Endothelial cell of umbilical vein (primary cell): Measurements from ENCODE around the gene SESN3. TPM values are rescaled to one million over a fixed set of nuclear protein-coding genes. Genes with fewer than 3 reads are reported as not detected.

Source experiments
- BruUV-seq: library from RNA; stranded (reverse); fragments of 400-500 nt; replicated peaks from 2 replicates; lab custom pipeline; 2021; lab: Mats Ljungman, UMichigan
- CTCF ChIA-PET: fragments of 300-600, 350-600 bp; sonication (Branson Sonifier 250); formaldehyde crosslinking; loops from one replicate; lab custom pipeline; 2021; ENCODE audit warnings: antibody characterized with exemption, inconsistent platforms; lab: Charles Lee
- POLR2A ChIA-PET: fragments of 300-600, 350-600 bp; sonication (Branson Sonifier 250); formaldehyde crosslinking; loops from one replicate; lab custom pipeline; 2021; ENCODE audit warnings: antibody characterized with exemption, inconsistent platforms; lab: Charles Lee
- DNase-seq: peaks from one replicate; pipeline ENCODE4 v3.0.0-alpha.2; 2011; ENCODE audit warnings: low read depth, low spot score
- FAIRE-seq: peaks from 2 replicates; lab custom pipeline; 2011; peaks lifted over from hg19 to GRCh38; lab: Jason Lieb, UNC
- H2AFZ ChIP-seq: 2 replicates; pipeline ENCODE4 v1.6.0; 2012; ENCODE audit warnings: low read depth, low read length, control low read depth, inconsistent platforms
- H3K27ac ChIP-seq: 2 replicates; pipeline ENCODE4 v1.5.1; 2011; ENCODE audit warnings: low read depth, mild to moderate bottlenecking, control low read depth, low read length, moderate library complexity; ENCODE audit not compliant: insufficient read depth
- H3K27me3 ChIP-seq, 2 experiments: 2 replicates each; pipeline versions ENCODE4 v1.6.0 to v1.6.1; 2011; ENCODE audit warnings: low read length in 2 of 2, mixed read lengths in 1 of 2; ENCODE audit not compliant: control insufficient read depth in 2 of 2, insufficient read depth in 2 of 2
- H3K36me3 ChIP-seq, 2 experiments: 2 replicates in 1 of 2; 3 replicates in 1 of 2; pipeline ENCODE4 v1.5.1; 2011; ENCODE audit warnings: low read length in 2 of 2, mild to moderate bottlenecking in 1 of 2, moderate library complexity in 1 of 2; ENCODE audit not compliant: control insufficient read depth in 2 of 2, insufficient read depth in 2 of 2; ENCODE audit errors: extremely low read depth in 1 of 2
- H3K4me1 ChIP-seq: 3 replicates; pipeline ENCODE4 v1.5.1; 2011; ENCODE audit warnings: mild to moderate bottlenecking, low read length; ENCODE audit not compliant: control insufficient read depth, insufficient read depth; ENCODE audit errors: extremely low read depth
- H3K4me2 ChIP-seq: 2 replicates; pipeline ENCODE4 v1.6.1; 2011; ENCODE audit warnings: low read length, control low read depth, mixed read lengths; ENCODE audit not compliant: insufficient read depth
- H3K4me3 ChIP-seq, 3 experiments: fragments of 200-600 bp in 1 of 3; sonication (generic), shearing (Covaris generic) in 1 of 3; replicated peaks in 1 of 3; 2 replicates each; pipeline ENCODE4 v1.5.1; 2011 to 2016; ENCODE audit warnings: control low read depth in 3 of 3, low read length in 3 of 3, mild to moderate bottlenecking in 2 of 3, inconsistent platforms in 1 of 3, low read depth in 1 of 3, moderate library complexity in 1 of 3; ENCODE audit not compliant: insufficient read depth in 1 of 3
- H3K79me2 ChIP-seq: 2 replicates; pipeline ENCODE4 v1.6.0; 2012; ENCODE audit warnings: low read length, inconsistent platforms; ENCODE audit not compliant: control insufficient read depth, insufficient read depth
- H3K9ac ChIP-seq: replicated peaks from 2 replicates; pipeline ENCODE3; 2011; ENCODE audit warnings: low read length, control low read depth; ENCODE audit not compliant: insufficient read depth; ENCODE audit errors: extremely low read depth
- H3K9me1 ChIP-seq: replicated peaks from 3 replicates; pipeline ENCODE4 v1.6.0; 2011; ENCODE audit warnings: mild to moderate bottlenecking, low read length; ENCODE audit not compliant: control insufficient read depth, insufficient read depth; ENCODE audit errors: extremely low read depth
- H3K9me3 ChIP-seq: replicated peaks from 2 replicates; pipeline ENCODE4 v1.5.1; 2012; ENCODE audit warnings: low read length, inconsistent platforms; ENCODE audit not compliant: control insufficient read depth, insufficient read depth
- H4K20me1 ChIP-seq: replicated peaks from 2 replicates; pipeline ENCODE3; 2011; ENCODE audit warnings: mild to moderate bottlenecking, low read length; ENCODE audit not compliant: control insufficient read depth, insufficient read depth; ENCODE audit errors: extremely low read depth
- EZH2 ChIP-seq: IDR thresholded peaks from 2 replicates; pipeline ENCODE4 v1.6.1; 2012; ENCODE audit warnings: borderline replicate concordance, low read depth, mild to moderate bottlenecking, moderate library complexity, low read length, inconsistent platforms; ENCODE audit not compliant: severe bottlenecking
- FOS ChIP-seq: IDR thresholded peaks from 2 replicates; pipeline ENCODE4 v1.6.1; 2011; ENCODE audit warnings: mild to moderate bottlenecking, low read length, moderate library complexity, borderline replicate concordance; ENCODE audit not compliant: insufficient read depth
- GATA2 ChIP-seq: IDR thresholded peaks from 2 replicates; pipeline ENCODE4 v1.7.0; 2011; ENCODE audit warnings: low read depth, mild to moderate bottlenecking, moderate library complexity, mixed read lengths, low read length; ENCODE audit not compliant: insufficient read length, insufficient read depth
- JUN ChIP-seq: IDR thresholded peaks from 2 replicates; pipeline ENCODE4 v1.6.1; 2011; ENCODE audit warnings: borderline replicate concordance, low read depth; ENCODE audit not compliant: insufficient read length, insufficient read depth
- MAX ChIP-seq: IDR thresholded peaks from 2 replicates; pipeline ENCODE4 v1.6.1; 2011; ENCODE audit not compliant: insufficient read depth, insufficient read length
- MYC ChIP-seq: IDR thresholded peaks from one replicate; pipeline ENCODE4 v1.6.1; 2011; ENCODE audit warnings: mild to moderate bottlenecking, low read depth, low read length
- POLR2A ChIP-seq: IDR thresholded peaks from 2 replicates; pipeline ENCODE4 v1.6.1; 2012; ENCODE audit warnings: low read depth, mild to moderate bottlenecking, control low read depth, low read length
- POLR2AphosphoS5 ChIP-seq: IDR thresholded peaks from 2 replicates; pipeline ENCODE4 v1.6.1; 2012; ENCODE audit warnings: low read depth, mild to moderate bottlenecking, control low read depth, low read length, moderate library complexity; ENCODE audit not compliant: insufficient read depth
- dilution Hi-C: fragments of 300-500 bp; cut with MboI; formaldehyde crosslinking; loops from one replicate; pipeline ENCODE4 v1.15.0; 2019; ENCODE audit warnings: low sequenced_read_pairs; ENCODE audit not compliant: extremely low pct_ligation_motif_present
- intact Hi-C: fragments of 100-400 bp; cut with micrococcal nuclease; formaldehyde crosslinking; loops from one replicate; pipeline ENCODE4 v1.10.0; 2022
- polyA plus RNA-seq, 4 experiments: library from polyadenylated mRNA; depleted of rRNA in 3 of 4; stranded (reverse) in 3 of 4; unstranded in 1 of 4; fragments of >200 nt; gene quantifications; 2 replicates each; pipeline versions ENCODE4 v1.2.1 to v1.2.3, GENCODE V29; 2011 to 2012; ENCODE audit warnings: missing spikeins in 1 of 4
- total RNA-seq: library from RNA; stranded (reverse); gene quantifications from 2 replicates; pipeline ENCODE4 v1.2.3, GENCODE V29; 2021
- TF ChIP-seq, protein P1 (sequence below), 2 donors: IDR thresholded peaks; 1 replicate in 1 of 2; 2 replicates in 1 of 2; pipeline ENCODE4 v1.5.1; 2011; ENCODE audit warnings: low read length in 2 of 2, mild to moderate bottlenecking in 2 of 2, moderate library complexity in 2 of 2, control low read depth in 1 of 2, inconsistent platforms in 1 of 2, low read depth in 1 of 2; ENCODE audit not compliant: insufficient read depth in 1 of 2; ENCODE audit errors: extremely low read depth in 1 of 2

Gene SESN3
- total and polyA plus RNA-seq, 2 donors (not counting 3 experiments of a cell fraction or from before 2014, with no cell fraction given), result 1.6 to 6.9 TPM

DNA sequence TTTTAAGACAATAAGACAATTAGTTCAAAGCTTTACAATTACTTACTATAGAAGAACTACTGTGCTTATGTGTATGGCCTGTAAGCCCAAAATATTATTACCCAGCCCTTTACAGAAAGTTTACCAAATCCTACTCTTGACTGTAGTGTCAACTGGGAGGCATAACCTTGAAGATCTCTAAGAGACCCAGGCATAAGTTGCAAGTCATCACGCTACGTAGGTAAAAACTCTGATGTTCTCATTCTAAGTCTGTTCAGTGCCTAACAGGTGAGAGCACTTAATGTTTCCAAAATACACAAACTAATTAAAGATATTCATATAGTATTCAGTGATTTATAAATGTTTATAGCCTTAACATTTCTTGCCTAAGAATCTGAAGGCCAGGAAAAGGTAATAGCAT, 12.9 kb downstream of the SESN3 start:
- Histone ChIP-seq H3K4me3 (no peak overlapping the region), H4K20me1 (no peaks in the 10 kb centered on the region), H3K27me3 (no peaks in the 10 kb centered on the region), H3K79me2 (no peaks in the 10 kb centered on the region), H3K9me1 (peaks cover 3% of the 10 kb centered on the region), H3K4me1 (no peaks in the 10 kb centered on the region), H2AFZ (no peak overlapping the region), H3K4me2 (no peak overlapping the region), H3K9ac (no peak overlapping the region), H3K9me3 (no peaks in the 10 kb centered on the region), H3K36me3 (no peaks in the 10 kb centered on the region), H3K27ac (no peak overlapping the region)
- DNase-seq (no peak), FAIRE-seq (no peak)
- intact Hi-C loops, result no loop called here
- no TSS peak for BruUV-seq
- ChIA-PET CTCF (no interaction called here), POLR2A (no interaction called here)
- dilution Hi-C loops, result no loop called here
- TF ChIP-seq JUN, result no peak
- TF ChIP-seq POLR2AphosphoS5, result no peak
- no peak for TF ChIP-seq MAX
- TF ChIP-seq EZH2, result no peak
- TF ChIP-seq FOS, result no peak
- no peak for TF ChIP-seq GATA2
- no peak for TF ChIP-seq POLR2A
- no peak for TF ChIP-seq MYC
- TF ChIP-seq, protein P1, sequence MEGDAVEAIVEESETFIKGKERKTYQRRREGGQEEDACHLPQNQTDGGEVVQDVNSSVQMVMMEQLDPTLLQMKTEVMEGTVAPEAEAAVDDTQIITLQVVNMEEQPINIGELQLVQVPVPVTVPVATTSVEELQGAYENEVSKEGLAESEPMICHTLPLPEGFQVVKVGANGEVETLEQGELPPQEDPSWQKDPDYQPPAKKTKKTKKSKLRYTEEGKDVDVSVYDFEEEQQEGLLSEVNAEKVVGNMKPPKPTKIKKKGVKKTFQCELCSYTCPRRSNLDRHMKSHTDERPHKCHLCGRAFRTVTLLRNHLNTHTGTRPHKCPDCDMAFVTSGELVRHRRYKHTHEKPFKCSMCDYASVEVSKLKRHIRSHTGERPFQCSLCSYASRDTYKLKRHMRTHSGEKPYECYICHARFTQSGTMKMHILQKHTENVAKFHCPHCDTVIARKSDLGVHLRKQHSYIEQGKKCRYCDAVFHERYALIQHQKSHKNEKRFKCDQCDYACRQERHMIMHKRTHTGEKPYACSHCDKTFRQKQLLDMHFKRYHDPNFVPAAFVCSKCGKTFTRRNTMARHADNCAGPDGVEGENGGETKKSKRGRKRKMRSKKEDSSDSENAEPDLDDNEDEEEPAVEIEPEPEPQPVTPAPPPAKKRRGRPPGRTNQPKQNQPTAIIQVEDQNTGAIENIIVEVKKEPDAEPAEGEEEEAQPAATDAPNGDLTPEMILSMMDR (IDR thresholded peaks at IDR 0.05; ENCODE audit: extremely low read depth in 1 of 2, insufficient read depth in 1 of 2, low read depth in 1 of 2, low read length in 2 of 2), result no peak
